NCI-H2107 treated with DMSO at 0.1 percent for 48 hours (cell line): Measurements from ENCODE around the gene LCLAT1.
A peak's percentile ranks its signal among the peaks of the same experiment; 100 is the strongest.

ENCODE experiments used
- DNase-seq: peaks from one replicate; lab custom pipeline; 2025; ENCODE audit not compliant: unreplicated experiment; lab: John Stamatoyannopoulos, UW

The LCLAT1 gene

DNA sequence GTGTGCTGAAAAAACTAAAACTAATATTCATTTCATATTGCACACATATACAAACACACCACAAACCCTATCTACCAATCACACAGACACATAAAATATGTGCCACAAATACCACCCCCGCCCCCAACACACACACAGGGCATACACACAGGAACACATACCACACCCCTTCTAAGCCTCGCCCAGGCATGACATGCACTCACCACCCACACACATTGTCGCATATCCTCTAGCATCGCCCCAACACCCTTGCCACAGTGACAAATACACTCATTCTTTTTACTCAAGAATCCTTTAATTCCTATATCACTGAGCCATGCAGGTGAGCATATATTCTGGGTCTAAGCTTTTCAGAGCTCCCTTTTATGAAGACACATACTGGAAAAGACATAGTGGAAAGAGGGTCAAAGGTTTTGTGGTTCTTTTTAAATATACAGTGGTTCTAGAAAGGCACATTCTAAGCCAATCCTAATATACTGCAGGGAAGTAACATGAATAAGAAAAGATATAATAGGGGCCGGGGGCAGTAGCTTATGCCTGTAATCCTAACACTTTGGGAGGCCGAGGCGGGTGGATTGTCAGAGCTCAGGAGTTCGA lies 24.5 kb upstream of the LCLAT1 start:
- DNase-seq, result no peak

DNA sequence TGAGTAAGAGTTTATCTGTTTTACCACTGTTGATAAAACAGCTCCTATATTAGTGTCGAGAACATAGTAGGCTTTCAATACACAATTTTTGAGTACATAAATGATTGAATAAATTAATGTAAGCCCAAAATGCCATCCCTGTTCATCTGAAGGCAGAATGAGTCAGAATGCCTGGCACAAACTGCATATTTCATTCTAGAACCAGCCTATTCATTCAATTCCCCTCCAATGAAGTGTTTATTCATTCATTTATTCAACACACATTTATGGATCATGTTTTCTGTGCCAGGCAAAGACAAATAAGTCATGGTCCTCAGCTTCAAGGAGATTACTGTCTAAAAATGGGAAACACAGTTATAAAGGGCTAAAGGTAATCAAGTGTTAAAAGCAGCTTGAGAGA lies 22.8 kb upstream of the LCLAT1 start:
- no peak for DNase-seq

DNA sequence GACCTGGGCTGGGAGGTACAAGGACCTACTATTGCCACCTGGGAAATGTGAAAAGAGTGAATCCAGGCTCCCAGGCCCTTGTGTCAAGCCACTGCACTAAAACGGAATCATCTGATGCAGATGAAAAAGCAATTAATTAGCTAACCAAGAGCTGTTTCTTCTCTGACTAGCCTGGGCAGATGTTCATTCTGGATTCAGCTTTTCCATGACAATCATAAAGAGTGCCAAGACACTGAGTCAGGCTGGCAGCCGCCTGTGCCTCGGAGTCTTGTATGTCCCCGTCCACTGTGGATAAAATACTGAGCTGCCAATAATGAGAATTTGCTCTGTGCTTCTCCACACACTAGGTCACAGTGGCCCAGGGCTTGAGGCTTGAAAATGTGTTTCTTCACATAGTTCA lies 21.7 kb upstream of the LCLAT1 start:
- no peak for DNase-seq

DNA sequence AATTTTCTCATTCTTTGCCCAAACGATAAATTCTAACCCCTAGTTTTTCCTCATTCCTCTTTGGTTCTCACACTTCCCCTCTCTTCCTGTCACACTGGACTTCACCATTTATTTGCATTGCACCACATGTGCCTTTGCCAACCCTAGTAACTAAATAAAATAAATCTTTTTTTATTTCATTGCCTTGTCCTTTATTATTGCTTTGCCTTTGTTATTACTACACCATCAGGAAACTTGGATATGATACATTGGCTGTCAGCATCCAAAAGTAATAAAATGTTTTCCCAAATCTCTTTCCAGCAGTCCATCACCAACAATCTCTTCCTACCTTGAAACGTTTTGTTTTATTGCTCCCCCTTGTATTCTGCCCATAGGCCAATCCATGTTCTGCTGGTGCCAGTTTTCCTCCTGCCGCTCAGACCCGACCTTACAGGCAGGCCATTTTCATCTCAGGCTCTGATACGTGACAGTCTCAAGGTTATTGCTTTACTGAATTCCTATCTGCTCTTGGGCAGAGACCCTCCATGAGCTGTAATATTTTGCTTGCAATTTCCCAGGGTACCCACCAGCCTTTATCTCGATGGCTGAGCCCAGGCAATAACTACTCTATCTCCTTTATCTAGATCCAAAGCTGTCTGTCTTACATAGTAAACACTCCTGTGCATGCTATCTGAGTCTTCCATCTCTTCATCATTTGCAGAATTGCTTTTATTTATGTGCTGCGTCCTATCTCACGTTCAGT lies 19.3 kb upstream of the LCLAT1 start:
- DNase-seq, result no peak

DNA sequence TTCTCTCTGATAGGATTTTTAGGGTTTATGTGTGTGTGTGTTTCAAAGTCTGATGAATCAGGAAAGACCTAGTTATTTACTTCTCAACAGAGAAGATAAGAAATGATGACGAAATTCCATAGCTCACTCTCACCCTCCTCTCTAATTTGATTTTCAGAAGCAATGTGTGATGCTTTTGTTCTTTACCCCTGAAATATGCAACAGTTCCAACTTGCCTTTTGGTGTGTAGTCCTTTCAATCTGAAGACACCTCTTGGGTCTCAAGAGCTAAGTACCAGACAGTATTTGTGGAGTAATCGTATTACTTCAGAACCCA lies 18.7 kb upstream of the LCLAT1 start:
- no peak for DNase-seq

DNA sequence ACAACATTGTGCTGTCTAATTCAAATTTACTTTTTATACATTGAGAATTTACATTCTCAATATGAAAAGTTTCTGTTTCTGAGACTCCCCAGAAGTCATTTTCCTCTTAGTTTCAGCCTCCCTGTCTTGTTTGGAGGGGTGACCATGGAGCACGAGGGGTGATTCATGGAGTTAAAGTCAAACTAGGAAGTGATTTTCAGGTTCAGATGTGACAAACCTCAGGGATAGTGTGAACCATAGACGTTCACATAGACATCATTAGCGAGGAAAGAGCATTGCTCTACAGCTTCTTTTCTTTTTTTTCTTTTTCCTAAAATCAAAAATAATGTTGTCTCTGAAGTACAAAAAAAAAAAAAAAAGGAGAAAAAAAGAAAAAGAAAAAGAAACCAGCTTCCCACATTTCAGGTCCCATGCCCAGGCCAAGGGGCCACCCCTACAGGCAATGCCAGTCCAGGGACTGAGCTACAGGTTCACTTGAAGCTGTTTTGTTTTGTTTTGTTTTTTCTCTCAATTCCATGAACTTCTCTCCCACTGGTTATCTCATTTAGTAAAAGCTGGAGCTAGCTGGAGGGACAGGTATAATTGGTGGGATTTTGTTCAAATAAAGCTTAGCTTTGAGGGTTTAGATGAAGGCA lies 18.1 kb upstream of the LCLAT1 start:
- no peak for DNase-seq

DNA sequence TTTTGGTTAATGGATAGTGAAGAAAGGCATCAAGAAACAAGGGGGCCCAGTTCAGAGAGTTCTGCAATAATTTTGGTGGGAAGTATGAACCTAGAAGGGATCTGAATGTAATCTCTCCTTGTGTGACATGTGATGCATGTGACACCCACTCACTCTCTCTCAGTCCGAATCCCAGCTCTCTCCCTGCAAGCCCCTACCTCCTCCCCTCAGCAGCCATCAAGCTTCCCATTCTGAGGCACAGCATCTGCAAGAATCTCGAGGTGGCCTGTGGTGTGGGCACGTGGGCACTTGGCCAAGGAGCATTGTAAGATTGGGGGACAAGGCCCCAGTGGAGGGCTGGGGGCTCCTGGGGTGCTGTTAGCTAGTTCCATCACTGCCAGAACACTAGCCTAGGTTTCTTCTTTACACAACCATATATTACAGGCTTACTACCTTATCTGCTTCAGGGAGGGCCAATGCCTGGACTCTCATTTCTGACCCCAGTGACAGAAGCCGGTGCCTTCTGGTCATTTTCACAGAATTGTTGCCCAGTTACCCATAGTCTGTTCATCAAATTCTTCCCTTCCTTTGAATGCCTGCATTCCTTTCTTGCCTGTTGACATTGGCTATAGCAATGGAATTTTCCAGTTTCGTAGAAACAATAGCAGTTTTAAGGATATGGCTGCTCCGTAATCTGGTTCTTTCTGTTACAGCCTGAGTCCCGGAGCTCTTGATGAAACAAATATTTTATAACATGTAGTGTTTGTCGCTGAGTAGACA lies 13.3 kb upstream of the LCLAT1 start:
- DNase-seq, result no peak

DNA sequence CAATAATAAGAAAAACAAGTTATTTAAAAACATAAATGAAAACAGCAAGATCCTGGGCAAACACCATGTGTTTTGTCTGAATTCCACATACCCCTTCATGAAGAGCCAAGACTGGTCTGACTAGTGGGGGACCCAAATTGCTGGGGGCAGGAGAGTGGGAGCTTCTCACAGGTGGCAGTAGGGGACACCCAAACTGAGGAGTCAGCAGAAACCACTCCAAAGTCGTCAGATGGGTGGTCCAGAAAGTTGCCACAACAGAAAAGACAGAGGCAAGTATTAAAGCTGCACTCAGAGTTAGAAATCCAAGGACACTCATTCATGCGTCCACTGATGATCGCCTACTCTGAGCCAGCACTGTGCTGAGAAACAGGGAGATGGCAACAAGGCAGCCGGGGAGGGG lies 12.3 kb upstream of the LCLAT1 start:
- DNase-seq, result no peak

DNA sequence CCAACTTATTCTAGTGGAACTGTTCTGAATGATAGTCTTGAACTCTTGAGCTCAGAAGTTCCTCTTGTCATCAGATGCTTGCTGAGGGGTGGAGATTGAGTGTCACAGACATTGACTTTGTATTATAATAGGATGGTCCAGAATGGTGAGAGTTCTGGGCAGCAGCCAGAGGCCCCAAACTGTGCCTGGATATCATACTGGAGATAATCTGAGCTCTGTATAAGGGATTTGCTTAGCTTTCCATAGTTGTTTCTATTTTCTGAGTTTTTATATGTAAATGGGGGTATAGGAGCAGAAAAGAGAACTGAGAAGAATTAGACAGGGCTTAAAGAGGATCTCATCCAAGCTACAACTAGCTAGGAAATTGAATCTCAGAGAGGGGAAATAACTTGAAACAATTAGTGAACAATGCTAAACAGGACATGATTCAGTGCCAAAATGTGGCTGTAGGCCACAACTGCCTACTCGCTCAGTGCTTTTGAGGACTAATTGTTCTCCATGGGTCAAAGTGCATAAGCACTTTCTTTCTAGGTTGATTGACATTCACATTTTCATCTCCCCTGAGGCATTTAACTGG lies 10.1 kb upstream of the LCLAT1 start:
- DNase-seq, result no peak

DNA sequence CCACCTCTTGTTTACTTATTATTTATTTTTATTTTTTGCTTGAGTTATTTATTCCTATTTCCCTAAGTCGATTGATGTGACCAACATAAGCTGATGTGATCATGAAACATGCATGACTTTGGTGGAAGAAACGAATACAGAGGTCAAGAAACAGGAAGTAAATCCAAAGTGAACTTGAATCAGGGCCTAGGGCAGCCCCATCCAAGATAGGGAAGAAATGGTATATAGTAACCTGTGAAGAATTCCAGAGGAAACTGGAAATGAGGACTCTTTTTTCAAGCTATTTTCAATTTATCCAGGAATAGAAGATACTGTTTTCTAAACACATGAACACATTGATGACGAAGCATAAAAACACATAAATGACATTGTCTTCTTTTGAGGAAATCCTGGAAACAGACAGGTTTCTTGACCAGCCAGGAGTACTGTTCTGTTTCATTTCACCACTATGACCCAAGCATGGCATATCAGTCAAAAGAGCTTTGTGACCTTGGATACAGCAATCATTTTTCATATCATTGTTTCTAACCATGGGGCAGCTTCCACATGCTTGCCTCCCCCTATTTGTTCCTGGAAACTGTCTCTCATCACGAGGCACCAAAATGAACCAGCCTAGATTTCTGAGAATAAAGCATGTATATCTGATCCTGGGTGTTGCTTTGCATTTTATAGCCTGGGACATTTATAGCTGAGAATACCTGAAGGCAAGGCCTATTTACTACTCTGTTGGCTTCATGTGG lies 9.1 kb upstream of the LCLAT1 start:
- no peak for DNase-seq

DNA sequence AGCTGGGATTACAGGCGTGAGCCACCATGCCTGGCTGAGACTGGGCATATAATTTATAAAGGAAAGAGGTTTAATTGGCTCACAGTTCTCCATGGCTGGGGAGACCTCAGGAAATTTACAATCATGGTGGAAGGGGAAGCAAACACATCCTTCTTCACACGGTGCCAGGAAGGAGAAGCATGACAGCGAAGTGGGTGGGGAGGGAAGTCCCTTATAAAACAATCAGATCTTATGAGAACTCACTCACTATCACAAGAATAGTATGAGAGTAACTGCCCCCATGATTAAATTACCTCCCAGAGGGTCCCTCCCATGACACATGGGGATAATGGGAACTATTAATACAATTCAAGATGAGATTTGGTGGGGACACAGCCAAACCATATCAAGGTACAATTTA lies 7.8 kb upstream of the LCLAT1 start:
- DNase-seq, result no peak

DNA sequence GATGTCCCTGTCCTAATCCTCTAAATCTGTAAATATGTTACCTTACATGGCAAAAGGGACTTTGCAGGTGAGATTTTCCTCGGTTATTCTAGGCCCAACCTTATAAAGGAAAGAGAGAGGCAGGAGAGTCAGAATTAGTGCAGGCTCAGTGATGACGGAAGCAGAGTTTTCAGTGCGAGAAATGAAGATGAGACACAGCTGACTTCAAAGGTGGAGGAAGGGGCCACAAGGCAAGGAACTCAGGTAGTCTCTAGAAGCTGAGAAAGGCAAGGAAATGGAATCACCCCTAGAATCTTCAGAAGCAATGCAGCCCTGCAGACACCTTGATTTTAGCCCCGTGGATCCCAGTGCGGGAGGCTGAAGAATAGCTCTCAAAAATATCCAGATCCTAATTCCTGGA lies 7.2 kb upstream of the LCLAT1 start:
- no peak for DNase-seq

DNA sequence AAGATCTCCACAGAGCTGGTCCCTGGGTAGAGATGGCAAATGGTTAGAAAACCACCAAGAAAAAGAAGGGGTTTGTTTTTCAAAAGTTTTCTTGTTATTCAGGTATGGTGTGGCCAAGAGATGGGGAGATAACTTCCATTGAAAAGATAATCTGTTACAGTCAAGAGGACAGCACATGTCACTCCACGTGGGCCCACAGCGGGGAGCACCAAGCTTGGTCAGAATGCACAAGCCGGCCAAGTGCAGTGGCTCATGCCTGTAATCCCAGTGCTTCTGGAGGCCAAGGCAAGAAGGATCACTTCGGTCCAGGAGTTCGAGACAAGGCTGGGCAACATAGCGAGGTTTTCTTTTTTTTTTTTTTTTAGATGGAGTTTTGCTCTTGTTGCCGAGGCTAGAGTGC lies 6.0 kb upstream of the LCLAT1 start:
- DNase-seq, result no peak

DNA sequence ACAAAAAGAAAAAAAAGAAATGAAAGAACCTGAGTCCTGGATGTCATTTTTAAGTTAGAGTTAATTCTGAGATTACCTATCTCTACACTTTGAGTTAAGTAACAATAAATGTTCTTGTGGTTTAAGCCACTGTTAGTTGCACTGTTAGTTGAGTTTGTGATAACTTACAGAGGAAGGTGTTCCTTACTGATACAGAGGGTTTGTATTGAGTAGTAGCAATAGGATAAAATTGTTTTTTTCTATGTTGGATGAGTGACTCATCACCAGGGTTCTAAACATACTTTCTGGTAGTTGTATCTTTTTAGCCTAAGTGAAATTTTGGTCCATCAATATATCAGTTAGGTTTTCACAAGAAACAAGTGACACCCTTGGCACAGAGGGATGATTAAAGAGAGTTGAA lies 4.0 kb upstream of the LCLAT1 start:
- no peak for DNase-seq

DNA sequence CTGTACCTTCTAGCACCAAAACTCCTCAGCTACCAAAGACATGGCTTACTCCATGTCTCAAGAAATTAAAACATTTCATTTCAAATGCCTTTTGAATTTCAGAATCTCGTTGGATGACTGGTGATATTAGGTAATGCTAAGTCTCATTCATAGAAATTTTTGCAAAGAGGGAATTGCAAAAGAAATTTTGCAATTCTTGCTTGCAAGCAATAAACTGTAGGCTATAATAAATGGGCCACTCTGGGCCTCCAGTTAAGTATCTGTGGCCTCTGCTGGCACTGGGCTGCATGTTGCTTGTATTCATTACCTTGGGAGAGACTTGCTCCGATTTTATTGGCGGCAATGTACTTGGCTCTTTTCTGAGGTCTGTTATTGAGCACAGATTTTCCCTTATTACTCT lies 2.8 kb upstream of the LCLAT1 start:
- no peak for DNase-seq

DNA sequence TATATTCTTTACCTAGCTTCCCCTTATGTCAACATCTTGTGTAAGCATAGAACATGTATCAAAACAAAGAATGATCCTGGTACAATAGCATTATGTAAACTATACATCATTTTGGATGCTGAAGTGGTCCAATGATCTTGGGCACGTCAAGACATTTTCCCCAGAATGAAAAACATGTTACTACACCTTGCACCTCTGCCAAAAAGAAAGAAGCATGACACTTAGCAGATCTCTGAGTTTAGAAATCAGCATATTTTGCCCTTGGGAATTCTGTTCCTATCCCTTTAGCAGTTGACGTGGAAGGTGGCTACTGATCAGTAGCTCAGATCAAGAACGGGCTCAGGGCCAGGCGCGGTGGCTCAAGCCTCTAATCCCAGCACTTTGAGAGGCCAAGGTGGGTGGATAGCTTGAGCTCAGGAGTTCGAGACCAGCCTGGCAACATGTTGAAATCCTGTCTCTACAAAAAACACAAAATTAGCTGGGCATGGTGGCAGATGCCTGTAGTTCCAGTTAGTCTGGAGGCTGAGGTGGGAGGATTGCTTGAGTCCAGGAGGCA lies 1.7 kb upstream of the LCLAT1 start:
- DNase-seq, result no peak

DNA sequence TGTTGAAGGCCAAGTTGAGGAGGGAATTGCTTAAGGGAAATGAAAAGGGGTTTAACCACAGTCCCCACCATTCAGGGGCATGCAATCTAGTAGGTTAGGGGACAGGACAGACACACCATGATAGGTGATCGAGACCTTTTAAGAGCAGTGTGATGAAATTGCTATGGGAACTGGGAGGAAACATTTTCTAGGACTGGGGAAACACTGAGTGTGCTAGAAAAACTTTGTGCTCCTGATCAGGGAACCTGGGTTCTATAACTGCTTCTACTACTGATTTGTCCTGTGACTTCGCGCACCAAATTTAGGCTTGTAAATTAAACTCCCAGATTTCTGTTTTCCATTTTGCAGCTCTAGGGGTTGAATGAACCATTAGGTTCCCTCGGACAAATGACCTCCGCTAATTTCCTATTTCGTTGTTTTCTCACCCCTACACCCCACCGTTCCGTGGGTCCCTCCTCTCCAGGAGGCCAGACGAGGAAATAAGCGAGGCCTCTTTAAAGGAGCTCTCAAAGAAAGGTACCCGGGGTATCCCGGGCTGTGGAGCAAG lies 371 bp upstream of the LCLAT1 start:
- peak; percentile 17 for DNase-seq

DNA sequence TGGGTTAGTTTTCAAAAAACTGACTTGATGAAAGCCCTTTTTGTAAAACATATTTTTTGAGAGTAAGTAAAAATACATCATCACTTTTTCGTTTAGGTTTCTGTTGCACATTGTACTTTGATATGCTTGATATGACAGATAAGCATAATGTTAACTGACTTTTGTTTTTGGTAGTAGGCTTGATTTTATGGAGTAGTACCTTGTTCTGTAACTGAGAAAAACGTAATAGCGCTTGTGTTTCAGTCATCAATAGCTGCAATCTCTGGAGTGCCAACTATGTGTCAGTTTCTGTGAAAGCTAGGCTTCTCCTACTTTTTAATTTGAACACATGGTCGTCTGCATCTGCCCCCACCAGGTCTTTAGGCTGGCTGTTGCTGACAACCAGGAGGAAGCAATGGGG lies 1.3 kb downstream of the LCLAT1 start:
- DNase-seq, result no peak

DNA sequence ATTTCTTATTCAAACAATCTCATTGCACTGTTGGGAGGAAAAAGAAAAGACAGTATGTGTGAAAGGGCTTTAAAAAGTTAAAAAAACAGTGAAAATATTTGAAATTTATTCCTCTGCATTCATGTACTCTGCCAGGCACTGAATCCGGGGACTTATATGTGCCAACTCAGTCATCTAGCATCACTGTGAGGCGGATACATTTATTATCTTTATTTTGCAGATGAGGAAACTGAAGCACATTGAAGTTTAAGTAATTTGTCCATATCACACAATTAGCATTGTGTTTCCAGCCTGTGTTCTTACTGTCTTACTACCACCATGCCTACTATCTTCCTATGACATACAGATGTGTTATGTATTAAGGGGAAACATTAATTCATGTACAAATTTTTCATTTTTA lies 1.8 kb downstream of the LCLAT1 start:
- DNase-seq, result no peak

DNA sequence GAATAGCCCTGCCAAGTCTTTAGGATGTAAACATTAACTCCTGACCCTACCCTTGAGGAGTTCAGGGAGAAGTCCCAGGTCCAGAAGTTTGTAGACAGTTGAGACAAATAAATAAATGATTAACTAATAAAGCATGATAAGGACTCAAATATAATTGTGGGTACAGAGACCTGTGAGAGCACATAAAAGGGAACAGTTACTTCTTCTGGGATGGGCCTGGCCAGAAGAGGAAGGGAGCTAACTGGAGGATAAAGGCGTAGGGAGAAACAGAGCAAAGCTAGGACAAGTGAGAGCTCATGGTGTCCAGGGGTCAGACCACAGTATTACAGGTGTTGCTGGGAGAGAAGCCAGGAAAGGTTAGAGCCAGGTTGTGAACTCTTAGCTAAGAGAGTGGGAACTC lies 3.0 kb downstream of the LCLAT1 start:
- no peak for DNase-seq
